Renal cortex interstitium (tissue), 11 donors: ENCODE data around the gene LRRC71. TPM values are rescaled to one million over a fixed set of nuclear protein-coding genes. Genes with fewer than 3 reads are reported as not detected.

ENCODE experiments used
- DNase-seq, 11 donors: peaks; one replicate each; pipeline ENCODE4 v3.0.0-alpha.2; 2013; ENCODE audit warnings: low read depth in 9 of 11, low spot score in 4 of 11; ENCODE audit errors: extremely low read depth in 1 of 11
- polyA plus RNA-seq, 3 donors: library from polyadenylated mRNA; unstranded; fragments of 120-200 nt; gene quantifications; one replicate each; pipeline ENCODE4 v1.2.1, GENCODE V29; 2013; ENCODE audit not compliant: insufficient read length in 3 of 3

The LRRC71 gene
- polyA plus RNA-seq, 3 donors, result 0.45 to 0.83 (median 0.63) TPM

DNA sequence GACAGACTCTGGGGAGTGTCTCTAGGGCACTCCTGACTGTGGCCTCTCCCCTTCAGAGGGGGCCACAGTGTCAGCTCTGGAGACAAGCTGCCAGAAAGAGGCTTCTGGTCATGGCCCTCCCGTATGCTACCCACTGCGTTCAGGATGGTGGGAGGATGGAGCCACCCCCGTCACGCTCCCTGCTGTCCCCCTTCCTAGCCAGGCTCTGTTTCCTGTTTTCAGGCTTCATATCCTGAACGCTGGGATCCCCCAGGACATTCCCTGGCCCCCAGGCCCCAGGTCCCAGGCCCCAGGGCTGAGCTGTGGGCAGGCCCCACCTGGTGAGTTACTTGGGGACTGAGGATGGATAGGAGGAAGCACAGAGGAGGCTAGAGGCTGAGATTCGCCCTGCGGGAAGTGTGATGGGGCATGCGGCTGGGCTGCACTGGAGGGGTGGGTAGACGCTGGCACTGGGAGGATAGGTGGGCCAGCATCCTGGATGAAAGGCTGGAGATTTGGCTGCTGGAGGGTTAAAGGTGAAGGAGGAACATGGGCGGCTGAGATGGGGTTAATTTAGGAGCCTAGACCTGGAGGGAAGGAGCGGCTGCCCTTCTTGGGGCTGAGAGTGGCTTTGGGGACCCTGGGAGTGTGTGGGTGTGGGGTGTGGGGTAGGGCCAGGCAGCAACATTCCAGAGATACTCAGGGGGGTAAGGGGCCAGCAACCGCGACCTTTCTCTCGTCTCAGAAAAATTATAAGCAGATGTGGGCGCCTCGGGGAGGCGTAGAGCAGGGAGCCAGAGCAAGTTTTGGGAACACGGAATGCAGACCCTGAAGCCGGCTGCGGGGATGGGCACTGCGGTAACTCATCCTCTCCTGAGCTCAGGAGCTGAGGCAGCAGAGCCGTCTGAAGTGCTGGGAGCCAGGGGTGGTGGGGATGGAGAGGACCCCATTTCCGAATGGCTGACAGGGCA is 18.2 kb upstream of the LRRC71 start:
- DNase-seq, result no peak

DNA sequence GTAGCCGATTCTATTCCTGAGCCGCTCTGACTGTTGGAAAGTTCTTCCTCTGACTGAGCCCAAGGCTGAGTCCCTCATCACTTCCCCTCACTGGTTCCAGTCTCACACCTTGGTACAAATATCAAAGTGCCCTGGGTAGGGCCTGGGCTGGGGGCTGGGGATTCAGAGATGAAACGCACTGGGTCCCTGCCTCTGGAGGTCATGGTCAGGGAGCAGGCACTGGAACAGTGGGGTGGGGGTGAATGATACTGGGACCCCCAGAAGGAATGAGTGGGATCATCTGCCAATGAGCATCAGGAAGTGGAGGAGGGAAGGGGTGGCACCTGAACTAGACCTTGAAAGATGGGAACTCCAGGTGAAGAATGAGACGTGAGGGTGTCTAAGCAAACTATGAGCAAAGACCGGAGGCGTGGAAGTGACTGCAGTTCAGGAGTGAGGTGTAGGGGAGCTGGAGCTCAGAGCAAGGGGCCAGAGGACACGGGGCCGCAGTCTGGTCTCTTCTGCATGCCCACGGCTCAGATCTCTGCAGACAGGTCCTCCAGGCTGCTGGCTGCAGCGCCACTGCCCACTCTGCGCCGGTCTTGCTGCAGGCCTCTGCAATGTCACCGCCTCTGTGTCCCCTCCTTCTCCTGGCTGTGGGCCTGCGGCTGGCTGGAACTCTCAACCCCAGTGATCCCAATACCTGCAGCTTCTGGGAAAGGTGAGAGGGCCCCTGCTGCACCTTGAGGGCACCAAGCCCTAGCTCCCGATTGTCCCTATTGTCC is 16.9 kb upstream of the LRRC71 start:
- no peak for DNase-seq

DNA sequence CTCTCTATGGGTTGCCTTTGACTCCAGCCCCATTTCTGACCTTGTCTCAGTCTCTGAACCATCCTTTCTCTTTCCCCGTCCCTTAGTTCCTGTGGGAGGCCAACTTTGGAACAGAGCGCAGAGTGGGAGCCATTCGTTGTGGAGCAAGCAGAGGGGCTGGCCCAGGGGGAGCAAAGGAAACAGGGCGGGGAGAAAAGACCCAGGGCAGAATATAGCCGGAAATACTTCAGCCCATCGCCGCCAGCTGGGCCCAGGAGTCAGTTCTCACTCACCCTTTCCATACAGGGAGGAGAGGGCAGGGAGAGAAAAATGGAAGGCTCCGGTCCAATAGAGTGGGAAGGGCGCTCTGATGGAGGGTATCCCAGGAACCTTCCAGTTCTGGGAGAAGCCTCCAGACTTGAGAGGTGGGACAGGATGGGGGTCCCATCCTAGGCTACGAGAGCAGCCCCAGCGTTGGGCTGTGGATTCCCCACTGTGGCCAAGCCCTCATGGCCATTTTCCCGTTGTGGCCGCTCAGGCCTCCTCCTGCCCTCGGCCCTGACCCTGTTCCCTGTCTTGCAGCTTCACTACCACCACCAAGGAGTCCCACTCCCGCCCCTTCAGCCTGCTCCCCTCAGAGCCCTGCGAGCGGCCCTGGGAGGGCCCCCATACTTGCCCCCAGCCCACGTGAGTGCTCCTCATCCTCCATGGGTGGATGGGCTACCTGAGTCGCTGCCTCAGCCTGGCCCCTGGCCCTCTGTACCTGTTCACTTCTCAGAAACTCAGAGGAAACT is 16.1 kb upstream of the LRRC71 start:
- DNase-seq, result no peak

DNA sequence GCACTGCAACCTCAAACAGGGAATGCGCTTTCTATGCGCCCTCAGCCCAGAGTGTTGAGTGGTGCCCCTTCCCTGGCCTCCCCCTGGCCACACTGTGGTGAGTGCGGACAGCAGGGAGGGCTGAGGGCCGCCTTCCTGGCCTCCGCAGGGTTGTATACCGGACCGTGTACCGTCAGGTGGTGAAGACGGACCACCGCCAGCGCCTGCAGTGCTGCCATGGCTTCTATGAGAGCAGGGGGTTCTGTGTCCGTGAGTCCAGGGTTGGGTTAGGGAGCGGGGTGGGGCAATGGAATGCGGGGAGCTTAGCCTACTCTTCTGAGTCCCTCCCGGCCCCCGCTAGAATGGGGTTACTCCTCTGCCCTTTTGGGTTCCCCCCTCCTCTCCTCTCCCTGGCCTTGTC is 15.3 kb upstream of the LRRC71 start:
- no peak for DNase-seq

DNA sequence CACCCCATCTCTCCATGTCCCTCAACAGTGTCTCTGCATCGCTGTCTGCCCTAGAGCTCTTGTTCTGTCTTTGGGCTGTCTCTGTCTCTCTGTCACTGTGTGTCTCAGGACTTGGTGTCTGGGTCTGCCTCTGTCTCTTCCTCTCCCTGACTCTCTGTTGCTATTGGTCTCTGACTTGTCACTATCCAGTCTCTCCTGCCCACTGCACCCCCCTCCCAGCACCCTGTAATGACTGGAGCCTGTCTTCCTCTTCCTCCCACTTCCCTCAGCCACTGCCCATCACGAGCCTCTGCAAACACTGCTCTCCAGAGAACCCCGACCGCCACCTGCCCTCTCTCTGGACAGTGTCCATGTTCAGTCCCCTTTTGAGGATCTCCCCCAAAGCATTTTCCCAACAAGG is 14.8 kb upstream of the LRRC71 start:
- no peak for DNase-seq

DNA sequence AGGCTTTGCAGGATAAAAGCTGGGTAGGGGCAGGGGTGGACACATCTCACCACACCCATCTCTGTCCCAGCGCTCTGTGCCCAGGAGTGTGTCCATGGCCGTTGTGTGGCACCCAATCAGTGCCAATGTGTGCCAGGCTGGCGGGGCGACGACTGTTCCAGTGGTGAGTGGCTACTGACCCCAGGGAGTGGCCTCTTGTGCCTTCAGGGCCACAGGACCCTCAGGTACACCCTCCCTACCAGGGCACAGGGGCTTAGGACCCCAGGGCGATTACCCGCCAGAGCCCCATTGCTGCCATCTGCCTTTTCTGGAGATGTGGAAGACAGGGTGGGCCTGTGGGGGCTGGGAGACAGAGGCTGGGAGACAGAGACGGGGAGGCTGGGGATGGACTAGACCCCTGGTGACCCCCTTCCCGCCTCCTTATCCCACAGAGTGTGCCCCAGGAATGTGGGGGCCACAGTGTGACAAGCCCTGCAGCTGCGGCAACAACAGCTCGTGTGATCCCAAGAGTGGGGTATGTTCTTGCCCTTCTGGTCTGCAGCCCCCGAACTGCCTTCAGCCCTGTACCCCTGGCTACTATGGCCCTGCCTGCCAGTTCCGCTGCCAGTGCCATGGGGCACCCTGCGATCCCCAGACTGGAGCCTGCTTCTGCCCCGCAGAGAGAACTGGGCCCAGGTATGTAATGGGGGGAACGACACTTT is 14.1 kb upstream of the LRRC71 start:
- no peak for DNase-seq

DNA sequence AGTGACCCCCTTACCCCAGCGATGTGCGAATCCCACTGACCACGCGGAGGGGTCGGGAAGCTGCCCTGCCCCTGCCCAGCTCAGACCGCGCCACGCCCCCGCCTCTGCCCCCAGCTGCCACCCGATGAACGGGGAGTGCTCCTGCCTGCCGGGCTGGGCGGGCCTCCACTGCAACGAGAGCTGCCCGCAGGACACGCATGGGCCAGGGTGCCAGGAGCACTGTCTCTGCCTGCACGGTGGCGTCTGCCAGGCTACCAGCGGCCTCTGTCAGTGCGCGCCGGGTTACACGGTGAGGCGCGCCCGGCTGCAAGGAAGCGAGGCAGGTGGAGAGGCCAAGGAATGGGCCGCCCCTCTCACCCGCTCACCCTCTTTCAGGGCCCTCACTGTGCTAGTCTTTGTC is 11.9 kb upstream of the LRRC71 start:
- DNase-seq, result no peak

DNA sequence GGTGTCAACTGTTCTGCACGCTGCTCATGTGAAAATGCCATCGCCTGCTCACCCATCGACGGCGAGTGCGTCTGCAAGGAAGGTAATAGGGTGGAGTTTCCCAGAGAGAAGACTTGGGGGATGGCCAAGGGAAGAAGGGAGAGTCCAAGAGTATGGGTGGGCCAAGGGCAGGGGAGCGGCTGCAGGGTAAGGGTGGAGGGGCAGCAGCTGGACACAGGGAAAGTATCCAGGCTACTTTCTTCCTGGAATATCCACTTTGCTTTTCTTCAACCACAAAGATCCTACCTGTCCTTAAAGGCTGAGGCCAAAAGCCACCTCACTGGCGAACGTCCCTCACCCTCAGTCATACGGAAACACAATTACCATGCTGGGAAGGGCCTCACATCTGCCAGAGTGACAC is 11.5 kb upstream of the LRRC71 start:
- no peak for DNase-seq

DNA sequence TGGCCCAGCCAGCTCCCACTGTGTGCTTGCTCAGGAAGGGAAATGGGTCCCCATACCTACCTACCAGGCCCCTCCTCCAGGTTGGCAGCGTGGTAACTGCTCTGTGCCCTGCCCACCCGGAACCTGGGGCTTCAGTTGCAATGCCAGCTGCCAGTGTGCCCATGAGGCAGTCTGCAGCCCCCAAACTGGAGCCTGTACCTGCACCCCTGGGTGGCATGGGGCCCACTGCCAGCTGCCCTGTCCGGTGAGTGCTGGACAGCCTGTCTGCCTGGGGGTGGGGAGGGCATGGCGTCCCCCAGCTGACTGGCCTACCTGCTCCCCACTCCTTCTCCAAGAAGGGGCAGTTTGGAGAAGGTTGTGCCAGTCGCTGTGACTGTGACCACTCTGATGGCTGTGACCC is 10.8 kb upstream of the LRRC71 start:
- DNase-seq, result no peak

DNA sequence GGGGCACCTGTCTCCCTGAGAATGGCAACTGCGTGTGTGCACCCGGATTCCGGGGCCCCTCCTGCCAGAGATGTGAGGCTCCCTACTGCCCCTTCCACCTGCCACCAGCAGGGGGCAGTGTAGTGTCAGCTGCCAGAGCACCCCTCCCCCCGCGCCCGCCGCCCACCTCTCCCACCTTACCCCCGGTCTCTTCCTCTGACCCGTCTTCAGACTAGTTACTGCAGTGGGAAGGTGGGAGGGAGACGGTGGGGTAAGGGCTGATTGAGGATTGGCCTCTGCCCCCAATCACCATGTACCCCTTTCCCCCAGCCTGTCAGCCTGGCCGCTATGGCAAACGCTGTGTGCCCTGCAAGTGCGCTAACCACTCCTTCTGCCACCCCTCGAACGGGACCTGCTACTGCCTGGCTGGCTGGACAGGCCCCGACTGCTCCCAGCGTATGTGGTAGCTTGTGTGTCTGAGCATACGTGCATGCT is 10.1 kb upstream of the LRRC71 start:
- no peak for DNase-seq

DNA sequence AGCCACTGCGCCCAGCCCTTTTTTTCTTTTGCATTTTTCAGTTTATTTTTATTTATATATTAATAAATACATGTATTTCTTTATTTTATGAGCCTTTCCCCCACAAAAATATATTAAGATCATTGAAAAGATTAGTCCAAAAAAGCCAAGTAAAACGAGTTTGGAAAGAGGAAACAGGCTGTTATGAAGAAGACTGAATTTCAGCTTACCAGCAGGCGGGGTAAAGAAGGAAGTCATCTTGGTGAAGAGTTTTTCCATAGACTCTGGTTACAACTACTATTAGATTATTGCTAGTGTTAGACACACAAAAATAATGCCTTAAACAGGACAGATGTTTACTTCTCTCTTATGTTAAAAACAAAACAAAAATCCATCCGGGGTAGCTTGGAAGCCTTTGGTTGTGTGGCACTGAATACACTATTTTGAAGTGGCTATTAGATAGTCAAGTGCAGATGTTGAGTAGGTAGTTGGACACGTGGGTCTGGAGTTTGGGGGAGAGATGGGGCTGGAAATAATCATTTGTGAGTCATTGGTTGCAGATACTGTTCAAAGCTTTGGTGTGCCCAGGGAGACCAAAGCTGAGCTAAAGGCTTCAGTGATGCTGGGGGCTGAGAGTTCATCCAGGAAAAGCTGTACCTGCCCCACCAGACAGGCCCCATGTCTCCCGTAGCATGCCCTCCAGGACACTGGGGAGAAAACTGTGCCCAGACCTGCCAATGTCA is 8.7 kb upstream of the LRRC71 start:
- DNase-seq, result no peak

DNA sequence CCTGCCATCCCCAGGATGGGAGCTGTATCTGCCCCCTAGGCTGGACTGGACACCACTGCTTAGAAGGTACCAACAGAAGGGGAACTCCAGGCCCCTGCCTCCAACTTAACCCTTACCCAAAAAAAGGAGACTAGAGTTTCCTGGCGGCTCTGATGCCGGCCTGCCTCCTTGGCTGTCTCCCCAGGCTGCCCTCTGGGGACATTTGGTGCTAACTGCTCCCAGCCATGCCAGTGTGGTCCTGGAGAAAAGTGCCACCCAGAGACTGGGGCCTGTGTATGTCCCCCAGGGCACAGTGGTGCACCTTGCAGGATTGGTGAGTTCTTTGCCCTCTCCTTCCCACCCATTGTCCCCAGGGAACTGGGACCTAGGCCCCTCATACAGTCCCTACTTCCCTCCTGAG is 8.1 kb upstream of the LRRC71 start:
- DNase-seq, result no peak

DNA sequence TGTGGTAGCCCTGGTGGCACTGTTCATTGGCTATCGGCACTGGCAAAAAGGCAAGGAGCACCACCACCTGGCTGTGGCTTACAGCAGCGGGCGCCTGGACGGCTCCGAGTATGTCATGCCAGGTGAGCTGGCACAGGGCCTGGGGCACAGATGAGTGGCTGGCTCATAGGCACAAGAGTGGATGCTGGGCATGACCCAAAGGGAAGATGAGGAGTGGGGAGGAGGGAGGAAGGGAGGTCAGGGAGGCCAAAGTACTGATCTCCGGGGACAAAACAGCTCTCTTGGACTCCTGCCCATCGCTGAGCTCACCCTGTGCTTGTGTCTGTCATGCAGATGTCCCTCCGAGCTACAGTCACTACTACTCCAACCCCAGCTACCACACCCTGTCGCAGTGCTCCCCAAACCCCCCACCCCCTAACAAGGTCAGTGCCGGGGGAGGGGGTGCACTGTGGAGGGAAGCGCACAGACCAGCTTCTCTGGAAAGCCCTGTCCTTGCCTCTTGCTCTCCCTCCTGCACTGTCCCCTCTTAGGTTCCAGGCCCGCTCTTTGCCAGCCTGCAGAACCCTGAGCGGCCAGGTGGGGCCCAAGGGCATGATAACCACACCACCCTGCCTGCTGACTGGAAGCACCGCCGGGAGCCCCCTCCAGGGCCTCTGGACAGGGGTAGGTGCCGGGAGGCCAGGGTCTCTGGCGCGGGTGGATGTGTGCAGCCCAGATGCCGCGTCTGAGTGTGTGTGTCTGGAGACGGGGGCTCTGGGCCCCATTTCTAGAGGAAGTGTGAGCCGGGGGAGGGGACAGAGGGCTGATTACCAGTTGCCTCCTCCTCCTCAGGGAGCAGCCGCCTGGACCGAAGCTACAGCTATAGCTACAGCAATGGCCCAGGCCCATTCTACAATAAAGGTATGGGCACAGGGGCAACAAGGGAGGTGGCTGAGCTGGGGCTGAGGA is 7.3 kb upstream of the LRRC71 start:
- no peak for DNase-seq

DNA sequence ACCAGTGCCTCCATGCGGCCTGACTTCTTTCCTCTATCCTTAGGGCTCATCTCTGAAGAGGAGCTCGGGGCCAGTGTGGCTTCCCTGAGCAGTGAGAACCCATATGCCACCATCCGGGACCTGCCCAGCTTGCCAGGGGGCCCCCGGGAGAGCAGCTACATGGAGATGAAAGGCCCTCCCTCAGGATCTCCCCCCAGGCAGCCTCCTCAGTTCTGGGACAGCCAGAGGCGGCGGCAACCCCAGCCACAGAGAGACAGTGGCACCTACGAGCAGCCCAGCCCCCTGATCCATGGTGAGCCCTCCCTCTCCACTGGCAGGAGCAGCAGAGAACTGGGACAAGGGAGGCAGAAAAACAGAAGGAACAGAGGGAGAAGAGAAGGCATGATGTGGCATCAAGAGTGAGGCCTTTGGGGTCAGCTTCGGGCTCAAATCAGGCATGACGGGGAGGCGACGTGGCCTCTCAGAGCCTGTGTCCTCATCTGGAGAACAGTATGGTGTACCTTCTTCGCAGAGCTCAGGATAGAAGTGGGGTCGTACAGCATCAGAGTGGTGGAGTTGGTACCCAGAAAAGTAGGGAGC is 6.5 kb upstream of the LRRC71 start:
- DNase-seq, result no peak

DNA sequence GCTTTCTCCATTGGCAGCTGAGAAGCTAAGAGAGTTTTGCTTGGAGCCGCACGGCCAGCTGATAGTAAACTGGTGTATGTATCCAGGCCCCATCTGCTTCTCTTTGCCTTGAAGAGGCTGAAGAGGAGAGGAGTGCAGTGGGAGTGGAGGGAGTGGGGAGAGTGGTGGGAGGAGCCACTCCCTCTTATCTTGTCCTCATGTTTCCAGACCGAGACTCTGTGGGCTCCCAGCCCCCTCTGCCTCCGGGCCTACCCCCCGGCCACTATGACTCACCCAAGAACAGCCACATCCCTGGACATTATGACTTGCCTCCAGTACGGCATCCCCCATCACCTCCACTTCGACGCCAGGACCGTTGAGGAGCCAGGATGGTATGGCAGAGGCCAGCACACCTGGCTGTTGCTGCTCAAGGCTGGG is 6.0 kb upstream of the LRRC71 start:
- DNase-seq, result no peak

DNA sequence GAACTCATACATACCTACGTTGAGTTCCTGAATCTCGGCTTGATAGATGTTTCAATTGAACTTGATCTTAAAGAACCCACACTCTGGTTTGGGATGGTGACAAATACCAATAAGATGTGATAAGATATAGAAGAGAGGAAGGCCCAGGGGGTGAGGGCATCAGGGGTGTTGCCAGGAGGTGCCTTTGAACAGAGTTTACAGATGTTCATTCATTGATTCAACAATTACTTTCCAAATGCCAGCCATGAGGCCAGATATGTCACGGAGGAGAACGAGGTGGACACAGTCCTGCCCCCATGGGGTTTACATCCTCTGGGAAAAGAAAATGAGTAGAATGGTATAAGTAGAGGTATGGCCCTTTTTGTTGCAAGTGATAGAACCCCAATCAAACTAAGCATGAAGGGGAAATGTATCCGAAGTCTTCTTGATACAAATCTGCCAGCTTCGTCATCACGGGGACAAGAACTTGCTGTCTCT is 659 bp downstream of the LRRC71 start:
- no peak for DNase-seq
